Measurements from ENCODE around the gene MED13. TPM values are rescaled to one million over a fixed set of nuclear protein-coding genes. Genes with fewer than 3 reads are reported as not detected.

The MED13 gene
- total and polyA plus RNA-seq, 9 of the 15 experiments (the other 6 are each of a cell fraction or from before 2014, with no cell fraction given): 5.4 to 48.4 (median 28.2) TPM

- DNase-seq (ENCODE audit: extremely low read depth in 1 of 4, low spot score in 3 of 4) (no peak), ATAC-seq (no peak), FAIRE-seq (no peak)
- POLR2A ChIA-PET: interaction anchor here (0.6 kb wide), 1 partner anchor 11 kb away, joined by 3 read pairs; no protein-coding TSS in a partner anchor
- 39% methylated on average over 4 of the region's 4 CpGs for WGBS (ENCODE audit: insufficient coverage, low coverage, missing lambda C conversion rate)
- TF ChIP-seq ELF1 (tag; IDR thresholded peaks at IDR 0.05) (no peak), RFX5 (IDR thresholded peaks at IDR 0.05; ENCODE audit: low read depth, low read length) (peak; percentile 53; the same call in 1 of the 2 replicates), ZZZ3 (IDR thresholded peaks at IDR 0.05) (no peak)
- Histone ChIP-seq H3K4me2 (ENCODE audit: insufficient read depth, low read length) (no peak overlapping the region), H3K9ac (ENCODE audit: insufficient read depth in 1 of 2, low read depth in 2 of 2, low read length in 2 of 2) (no peak overlapping the region), H3K36me3 (ENCODE audit: control insufficient read depth, insufficient read depth, low read length) (no peaks in the 10 kb centered on the region), H3K27me3 (ENCODE audit: control insufficient read depth in 2 of 2, insufficient read depth in 2 of 2, low read length in 2 of 2) (no peaks in the 10 kb centered on the region; a peak in 1 of 5 replicates), H3K9me3 (replicated peaks; ENCODE audit: control insufficient read depth, insufficient read depth, low read depth, low read length) (no peaks in the 10 kb centered on the region), H3K79me2 (ENCODE audit: control insufficient read depth, insufficient read depth, low read length) (no peaks in the 10 kb centered on the region), H4K20me1 (replicated peaks; ENCODE audit: control insufficient read depth, insufficient read depth, low read length) (no peaks in the 10 kb centered on the region), H3K27ac (ENCODE audit: extremely low read depth, low read depth, low read length) (no peak overlapping the region), H2AFZ (ENCODE audit: low read depth, low read length) (no peak overlapping the region), H3K4me1 (replicated peaks in 1 of 2; ENCODE audit: control insufficient read depth in 2 of 2, insufficient read depth in 2 of 2, low read length in 2 of 2) (peaks cover 4% of the 10 kb centered on the region in 2 experiments; a peak in 2 of 5 replicates), H3K9me1 (ENCODE audit: control insufficient read depth, insufficient read depth, low read length) (no peaks in the 10 kb centered on the region), H3K4me3 (no peak overlapping the region)
- intact Hi-C loops (cut with micrococcal nuclease) (no loop called here), in situ Hi-C loops (cut with MboI) (no loop called here)
- CTCF ChIA-PET (ENCODE audit: low intra/inter-chr PET ratio): no interaction called here
- no TSS peak for BruUV-seq (replicated peaks)
Measured at GRCh38 chr17:62080647-62081046, 15.6 kb upstream of the MED13 start.

- Histone ChIP-seq H3K9me1 (ENCODE audit: control insufficient read depth, insufficient read depth, low read length) (no peaks in the 10 kb centered on the region), H3K4me2 (ENCODE audit: insufficient read depth, low read length) (no peak overlapping the region), H3K9me3 (replicated peaks; ENCODE audit: control insufficient read depth, insufficient read depth, low read depth, low read length) (no peaks in the 10 kb centered on the region), H3K4me3 (no peak overlapping the region), H3K79me2 (ENCODE audit: control insufficient read depth, insufficient read depth, low read length) (no peaks in the 10 kb centered on the region), H2AFZ (ENCODE audit: low read depth, low read length) (no peak overlapping the region), H3K36me3 (ENCODE audit: control insufficient read depth, insufficient read depth, low read length) (no peaks in the 10 kb centered on the region), H3K27ac (ENCODE audit: extremely low read depth, low read depth, low read length) (no peak overlapping the region), H3K4me1 (replicated peaks in 1 of 2; ENCODE audit: control insufficient read depth in 2 of 2, insufficient read depth in 2 of 2, low read length in 2 of 2) (0 out of 5 replicates have a peak, but pooled peaks cover 0 to 6% of the 10 kb centered on the region in 2 experiments), H4K20me1 (replicated peaks; ENCODE audit: control insufficient read depth, insufficient read depth, low read length) (no peaks in the 10 kb centered on the region), H3K27me3 (ENCODE audit: control insufficient read depth in 2 of 2, insufficient read depth in 2 of 2, low read length in 2 of 2) (no peaks in the 10 kb centered on the region; a peak in 1 of 5 replicates), H3K9ac (ENCODE audit: insufficient read depth in 1 of 2, low read depth in 2 of 2, low read length in 2 of 2) (no peak overlapping the region)
- TF ChIP-seq RFX1 (IDR thresholded peaks at IDR 0.05) (peak; percentile 46), C11orf30 (IDR thresholded peaks at IDR 0.05; ENCODE audit: low read depth) (no peak), RBM39 (optimal IDR thresholded peaks at IDR 0.05; ENCODE audit: low read depth, low read length) (no peak)
- BruUV-seq (replicated peaks): no TSS peak
- ATAC-seq: no peak
- no peak for DNase-seq (ENCODE audit: extremely low read depth in 1 of 4, low spot score in 3 of 4)
- intact Hi-C loops (cut with micrococcal nuclease): no loop called here
- ChIA-PET POLR2A (no interaction called here), CTCF (ENCODE audit: low intra/inter-chr PET ratio) (no interaction called here)
- WGBS (ENCODE audit: insufficient coverage, low coverage, missing lambda C conversion rate): 23% methylated on average over 2 of the region's 2 CpGs
- FAIRE-seq: no peak
- in situ Hi-C loops (cut with MboI): no loop called here
Measured at GRCh38 chr17:62078009-62078408, 12.9 kb upstream of the MED13 start.
